ENCODE measurements around the gene EPHB2.

Gene EPHB2

DNA sequence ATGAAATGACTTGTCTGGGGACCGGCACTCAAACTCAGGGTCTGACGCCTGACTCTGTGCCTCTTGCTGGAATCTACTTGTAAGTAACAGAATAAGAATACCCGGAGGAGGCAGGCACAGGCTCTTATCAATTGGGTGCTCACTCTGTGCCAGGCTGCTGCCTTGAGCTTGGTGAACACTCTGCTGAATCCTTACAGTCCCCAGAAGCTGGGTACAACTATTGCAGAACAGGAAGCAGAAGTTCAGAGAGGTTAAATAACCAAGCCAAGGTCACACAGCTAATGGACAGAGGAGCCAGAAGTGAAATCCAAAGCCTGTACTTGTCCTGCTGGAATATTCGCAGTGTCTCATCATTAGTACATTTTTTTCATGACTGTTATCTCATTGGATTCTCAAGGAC is 86.0 kb downstream of the EPHB2 start:
- TF ChIP-seq EZH2phosphoT487 (IDR thresholded peaks at IDR 0.05; ENCODE audit: low read length): no peak
- TF ChIP-seq, protein P1, sequence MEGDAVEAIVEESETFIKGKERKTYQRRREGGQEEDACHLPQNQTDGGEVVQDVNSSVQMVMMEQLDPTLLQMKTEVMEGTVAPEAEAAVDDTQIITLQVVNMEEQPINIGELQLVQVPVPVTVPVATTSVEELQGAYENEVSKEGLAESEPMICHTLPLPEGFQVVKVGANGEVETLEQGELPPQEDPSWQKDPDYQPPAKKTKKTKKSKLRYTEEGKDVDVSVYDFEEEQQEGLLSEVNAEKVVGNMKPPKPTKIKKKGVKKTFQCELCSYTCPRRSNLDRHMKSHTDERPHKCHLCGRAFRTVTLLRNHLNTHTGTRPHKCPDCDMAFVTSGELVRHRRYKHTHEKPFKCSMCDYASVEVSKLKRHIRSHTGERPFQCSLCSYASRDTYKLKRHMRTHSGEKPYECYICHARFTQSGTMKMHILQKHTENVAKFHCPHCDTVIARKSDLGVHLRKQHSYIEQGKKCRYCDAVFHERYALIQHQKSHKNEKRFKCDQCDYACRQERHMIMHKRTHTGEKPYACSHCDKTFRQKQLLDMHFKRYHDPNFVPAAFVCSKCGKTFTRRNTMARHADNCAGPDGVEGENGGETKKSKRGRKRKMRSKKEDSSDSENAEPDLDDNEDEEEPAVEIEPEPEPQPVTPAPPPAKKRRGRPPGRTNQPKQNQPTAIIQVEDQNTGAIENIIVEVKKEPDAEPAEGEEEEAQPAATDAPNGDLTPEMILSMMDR (IDR thresholded peaks at IDR 0.05; ENCODE audit: low read length): no peak
- no peak for TF ChIP-seq EZH2 (optimal IDR thresholded peaks at IDR 0.05; ENCODE audit: low read depth, low read length)
- Histone ChIP-seq H3K27ac (ENCODE audit: low read length) (no peak overlapping the region), H3K79me2 (ENCODE audit: low read length) (no peaks in the 10 kb centered on the region), H3F3A (ENCODE audit: insufficient read depth, low read length) (no peaks in the 10 kb centered on the region), H4K20me1 (ENCODE audit: insufficient read depth, low read length) (no peaks in the 10 kb centered on the region), H3K4me3 (ENCODE audit: low read length) (no peak overlapping the region), H3K36me3 (replicated peaks; ENCODE audit: insufficient read depth, low read length) (no peaks in the 10 kb centered on the region), H3K4me1 (ENCODE audit: low read length) (no peaks in the 10 kb centered on the region), H3K4me2 (ENCODE audit: low read depth, low read length) (no peak overlapping the region), H3K9ac (ENCODE audit: low read length) (no peak overlapping the region), H3K27me3 (replicated peaks; ENCODE audit: insufficient read depth, low read length) (peaks cover 100% of the 10 kb centered on the region), H2AFZ (ENCODE audit: low read length) (no peak overlapping the region), H3K9me2 (replicated peaks; ENCODE audit: insufficient read depth, low read length) (no peaks in the 10 kb centered on the region), H3K9me3 (replicated peaks; ENCODE audit: insufficient read depth, low read length) (no peaks in the 10 kb centered on the region)
- DNase-seq: no peak

DNA sequence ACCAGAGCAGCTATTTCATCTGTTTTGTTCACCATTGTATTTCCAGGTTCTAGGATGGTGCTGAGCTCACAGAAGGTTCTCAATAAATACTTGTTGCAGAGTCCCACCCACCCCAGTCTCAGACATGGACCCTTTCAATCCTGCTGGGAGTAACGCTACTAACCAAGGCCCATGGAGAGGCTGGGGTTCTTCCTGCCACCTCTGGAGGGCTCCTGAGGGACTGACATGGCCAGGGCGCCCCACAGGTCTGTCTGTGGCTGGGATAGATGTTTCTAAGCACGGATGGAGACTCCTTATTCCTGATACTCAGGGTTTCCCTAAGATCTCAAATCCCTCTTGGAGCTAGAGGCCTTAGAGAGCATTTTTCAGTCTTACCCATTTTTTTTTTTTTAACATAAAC is 87.4 kb downstream of the EPHB2 start:
- no peaks in the 10 kb centered on the region for H3F3A ChIP-seq (ENCODE audit: insufficient read depth, low read length)
- H3K27ac ChIP-seq (ENCODE audit: low read length): no peak overlapping the region
- no peaks in the 10 kb centered on the region for H3K36me3 ChIP-seq (replicated peaks; ENCODE audit: insufficient read depth, low read length)
- peaks cover 100% of the 10 kb centered on the region for H3K27me3 ChIP-seq (replicated peaks; ENCODE audit: insufficient read depth, low read length)
- H3K9ac ChIP-seq (ENCODE audit: low read length): no peak overlapping the region
- H3K79me2 ChIP-seq (ENCODE audit: low read length): no peaks in the 10 kb centered on the region
- no peak overlapping the region for H3K4me3 ChIP-seq (ENCODE audit: low read length)
- no peak overlapping the region for H3K4me2 ChIP-seq (ENCODE audit: low read depth, low read length)
- H4K20me1 ChIP-seq (ENCODE audit: insufficient read depth, low read length): no peaks in the 10 kb centered on the region
- H2AFZ ChIP-seq (ENCODE audit: low read length): no peak overlapping the region
- no peak for DNase-seq
- no peak for TF ChIP-seq EZH2 (optimal IDR thresholded peaks at IDR 0.05; ENCODE audit: low read depth, low read length)
- TF ChIP-seq EZH2phosphoT487 (IDR thresholded peaks at IDR 0.05; ENCODE audit: low read length): no peak
- TF ChIP-seq, protein P1 (IDR thresholded peaks at IDR 0.05; ENCODE audit: low read length): no peak
- H3K9me2 ChIP-seq (replicated peaks; ENCODE audit: insufficient read depth, low read length): no peaks in the 10 kb centered on the region
- H3K9me3 ChIP-seq (replicated peaks; ENCODE audit: insufficient read depth, low read length): no peaks in the 10 kb centered on the region
- H3K4me1 ChIP-seq (ENCODE audit: low read length): no peaks in the 10 kb centered on the region

DNA sequence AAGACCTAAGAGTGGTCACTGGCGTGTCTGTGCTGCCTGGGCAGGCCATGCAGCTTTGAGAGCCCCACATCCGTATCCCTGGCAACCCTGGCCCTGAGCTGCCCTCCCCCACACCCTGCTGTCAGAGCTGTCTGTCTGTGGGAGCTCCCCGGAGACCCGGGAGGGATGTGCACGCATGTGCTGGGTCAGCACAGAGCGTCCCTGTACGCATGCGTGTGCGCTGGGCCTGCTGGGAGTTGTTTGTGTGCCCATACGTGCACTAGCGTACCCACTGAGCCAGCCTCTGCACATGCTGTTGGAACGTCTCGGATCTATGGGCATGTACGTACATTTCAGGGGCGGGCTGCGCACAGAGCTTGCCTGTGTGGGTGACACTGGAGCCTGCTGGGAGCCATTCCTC is 89.3 kb downstream of the EPHB2 start:
- H3F3A ChIP-seq (ENCODE audit: insufficient read depth, low read length): no peaks in the 10 kb centered on the region
- H3K9me3 ChIP-seq (replicated peaks; ENCODE audit: insufficient read depth, low read length): no peaks in the 10 kb centered on the region
- H3K79me2 ChIP-seq (ENCODE audit: low read length): no peaks in the 10 kb centered on the region
- H3K27me3 ChIP-seq (replicated peaks; ENCODE audit: insufficient read depth, low read length): peaks cover 91% of the 10 kb centered on the region
- no peak overlapping the region for H3K4me2 ChIP-seq (ENCODE audit: low read depth, low read length)
- no peaks in the 10 kb centered on the region for H3K4me1 ChIP-seq (ENCODE audit: low read length)
- no peak overlapping the region for H3K4me3 ChIP-seq (ENCODE audit: low read length)
- no peak for DNase-seq
- H3K9ac ChIP-seq (ENCODE audit: low read length): no peak overlapping the region
- H4K20me1 ChIP-seq (ENCODE audit: insufficient read depth, low read length): no peaks in the 10 kb centered on the region
- H2AFZ ChIP-seq (ENCODE audit: low read length): no peak overlapping the region
- H3K9me2 ChIP-seq (replicated peaks; ENCODE audit: insufficient read depth, low read length): no peaks in the 10 kb centered on the region
- H3K27ac ChIP-seq (ENCODE audit: low read length): no peak overlapping the region
- no peaks in the 10 kb centered on the region for H3K36me3 ChIP-seq (replicated peaks; ENCODE audit: insufficient read depth, low read length)
- TF ChIP-seq EZH2phosphoT487 (IDR thresholded peaks at IDR 0.05; ENCODE audit: low read length) (no peak), EZH2 (optimal IDR thresholded peaks at IDR 0.05; ENCODE audit: low read depth, low read length) (no peak)
- TF ChIP-seq, protein P1 (IDR thresholded peaks at IDR 0.05; ENCODE audit: low read length): no peak

Data from MM.1S (cell line).